Astrocyte of the spinal cord (primary cell): ENCODE results near the gene DGKH.

Source experiments
- DNase-seq: peaks from one replicate; pipeline ENCODE4 v3.0.0; 2011; ENCODE audit warnings: low read depth, low spot score
- H3K4me3 ChIP-seq: 2 replicates; pipeline ENCODE4 v1.5.1; 2011; ENCODE audit warnings: low read depth, mild to moderate bottlenecking, low read length, moderate library complexity
- CTCF ChIP-seq: IDR thresholded peaks from 2 replicates; pipeline ENCODE4 v1.5.1; 2012; ENCODE audit warnings: low read depth, mild to moderate bottlenecking, low read length, inconsistent platforms
- in situ Hi-C: cut with HindIII; loops from 2 replicates; pipeline ENCODE4 v1.10.0; 2017; ENCODE audit warnings: low sequenced_read_pairs

DGKH gene

GRCh38 chr13:42056583-42056982, 8.1 kb downstream of the DGKH start:
- no peak for TF ChIP-seq CTCF
- in situ Hi-C loops, result no loop called here
- no peak overlapping the region for H3K4me3 ChIP-seq
- no peak for DNase-seq

- H3K4me3 ChIP-seq, result no peak overlapping the region
- in situ Hi-C loops, result no loop called here
- no peak for DNase-seq
- no peak for TF ChIP-seq CTCF
Measured at GRCh38 chr13:42057918-42058530, 9.6 kb downstream of the DGKH start.

GRCh38 chr13:42061943-42062342, 13.5 kb downstream of the DGKH start:
- no peak for DNase-seq
- in situ Hi-C loops, result no loop called here
- H3K4me3 ChIP-seq, result no peak overlapping the region
- no peak for TF ChIP-seq CTCF

- no peak overlapping the region for H3K4me3 ChIP-seq
- in situ Hi-C loops, result no loop called here
- no peak for TF ChIP-seq CTCF
- no peak for DNase-seq
Measured at GRCh38 chr13:42063105-42063504, 14.7 kb downstream of the DGKH start.

GRCh38 chr13:42064259-42064658, 15.8 kb downstream of the DGKH start:
- TF ChIP-seq CTCF, result no peak
- in situ Hi-C loops, result no loop called here
- peak; percentile 79 for DNase-seq
- H3K4me3 ChIP-seq, result no peak overlapping the region

GRCh38 chr13:42064966-42065365, 16.5 kb downstream of the DGKH start:
- in situ Hi-C loops, result no loop called here
- H3K4me3 ChIP-seq, result no peak overlapping the region
- TF ChIP-seq CTCF, result no peak
- no peak for DNase-seq

- in situ Hi-C loops, result no loop called here
- no peak for TF ChIP-seq CTCF
- DNase-seq, result no peak
- H3K4me3 ChIP-seq, result no peak overlapping the region
Measured at GRCh38 chr13:42065414-42065813, 17.0 kb downstream of the DGKH start.
